ENCODE measurements around the gene DLG4.

- TF ChIP-seq POLR2A (IDR thresholded peaks at IDR 0.05) (no peak), CTCF (IDR thresholded peaks at IDR 0.05) (no peak)
Measured at GRCh38 chr17:7238420-7239090, 18.9 kb upstream of the DLG4 start.

All from Peyer's patch (tissue), 4 donors.